Keratinocyte (primary cell): ENCODE measurements around the gene CTDSPL.
A peak's percentile ranks its signal among the peaks of the same experiment; 100 is the strongest.

Experiments used
- CTCF ChIP-seq, 3 experiments: IDR thresholded peaks in 1 of 3; conservative IDR thresholded peaks in 1 of 3; optimal IDR thresholded peaks in 1 of 3; 2 replicates in 2 of 3; 3 replicates in 1 of 3; pipeline versions ENCODE3 to v1.5.1; 2011; ENCODE audit warnings: low read length in 3 of 3, mild to moderate bottlenecking in 3 of 3, moderate library complexity in 2 of 3, control low read depth in 1 of 3, inconsistent platforms in 1 of 3; ENCODE audit not compliant: insufficient read depth in 2 of 3; ENCODE audit errors: extremely low read depth in 1 of 3
- EZH2 ChIP-seq: IDR thresholded peaks from one replicate; pipeline ENCODE4 v1.6.1; 2012; ENCODE audit warnings: inconsistent platforms, mild to moderate bottlenecking, low read length, moderate library complexity

- TF ChIP-seq EZH2 (no peak), CTCF (optimal IDR thresholded peaks at IDR 0.05 in 1 of 3, IDR thresholded peaks at IDR 0.05 in 1 of 3, conservative IDR thresholded peaks at IDR 0.05 in 1 of 3; ENCODE audit: extremely low read depth in 1 of 3, insufficient read depth in 2 of 3, low read length in 3 of 3) (peak; percentile 85 to 93 (median 91))
Measured at GRCh38 chr3:37967260-37967881, 105.7 kb downstream of the CTDSPL start.
